OCI-LY7 (cell line): ENCODE results near the gene NCAM2. TPM values are rescaled to one million over a fixed set of nuclear protein-coding genes. Genes with fewer than 3 reads are reported as not detected.

Source experiments
- BruUV-seq: library from RNA; stranded (reverse); fragments of 400-500 nt; replicated peaks from 2 replicates; lab custom pipeline; 2021; lab: Mats Ljungman, UMichigan
- CTCF ChIA-PET: fragments of 300-600 bp; sonication (Branson Sonifier 250); formaldehyde crosslinking; loops from one replicate; lab custom pipeline; 2022; ENCODE audit warnings: antibody characterized with exemption; ENCODE audit not compliant: unreplicated experiment; lab: Charles Lee
- POLR2A ChIA-PET: fragments of 300-600 bp; sonication (Branson Sonifier 250); formaldehyde crosslinking; loops from one replicate; lab custom pipeline; 2022; ENCODE audit warnings: antibody characterized with exemption; lab: Charles Lee
- DNase-seq: peaks from one replicate; pipeline ENCODE4 v3.0.0-alpha.2; 2015; ENCODE audit warnings: low spot score
- H2AFZ ChIP-seq: fragments of 200-600 bp; sonication (generic), shearing (Covaris generic); 2 replicates; pipeline ENCODE4 v1.6.1; 2014; ENCODE audit warnings: mild to moderate bottlenecking, antibody characterized with exemption, low read length, moderate library complexity
- H3K27ac ChIP-seq: fragments of 200-600 bp; sonication (generic); 2 replicates; pipeline ENCODE4 v1.5.1; 2014; ENCODE audit warnings: mixed run types, low read depth, mild to moderate bottlenecking, moderate library complexity, low read length, inconsistent platforms; ENCODE audit not compliant: poor library complexity, severe bottlenecking
- H3K36me3 ChIP-seq: fragments of 200-600 bp; sonication (generic); 2 replicates; pipeline ENCODE4 v1.6.1; 2014; ENCODE audit warnings: mild to moderate bottlenecking, antibody characterized with exemption, low read length, moderate library complexity, mixed read lengths; ENCODE audit not compliant: insufficient read depth
- H3K4me1 ChIP-seq: fragments of 200-600 bp; sonication (generic); 2 replicates; pipeline ENCODE4 v1.5.1; 2014; ENCODE audit warnings: mild to moderate bottlenecking, low read length; ENCODE audit not compliant: insufficient read depth, poor library complexity, severe bottlenecking
- H3K4me2 ChIP-seq: fragments of 200-600 bp; sonication (generic); 2 replicates; pipeline ENCODE4 v1.6.1; 2014; ENCODE audit warnings: mild to moderate bottlenecking, low read length
- H3K4me3 ChIP-seq: fragments of 200-600 bp; sonication (generic); 2 replicates; pipeline ENCODE4 v1.5.1; 2014; ENCODE audit warnings: mild to moderate bottlenecking, low read depth, low read length; ENCODE audit not compliant: poor library complexity, severe bottlenecking
- H3K79me2 ChIP-seq: fragments of 200-600 bp; sonication (generic); 2 replicates; pipeline ENCODE4 v1.6.1; 2016; ENCODE audit warnings: low read depth, mild to moderate bottlenecking, low read length, moderate library complexity, mixed read lengths; ENCODE audit not compliant: insufficient read depth
- H3K9me2 ChIP-seq: fragments of 200-600 bp; sonication (generic); 2 replicates; pipeline ENCODE4 v1.6.1; 2016; ENCODE audit warnings: mild to moderate bottlenecking, low read length, mixed read lengths; ENCODE audit not compliant: insufficient read depth
- H3K9me3 ChIP-seq: fragments of 200-600 bp; sonication (generic); 2 replicates; pipeline ENCODE4 v1.6.1; 2014; ENCODE audit warnings: mild to moderate bottlenecking, mixed run types, low read length, mixed read lengths
- H4K20me1 ChIP-seq: fragments of 200-600 bp; sonication (generic); 2 replicates; pipeline ENCODE4 v1.6.1; 2014; ENCODE audit warnings: mild to moderate bottlenecking, antibody characterized with exemption, low read length, moderate library complexity, mixed read lengths; ENCODE audit not compliant: insufficient read depth
- CTCF ChIP-seq: fragments of 200-600 bp; sonication (generic); conservative IDR thresholded peaks from 2 replicates; pipeline ENCODE4 v1.5.1; 2014; ENCODE audit warnings: mild to moderate bottlenecking, antibody characterized with exemption, low read length, moderate library complexity, mixed read lengths
- EZH2phosphoT487 ChIP-seq: fragments of 200-600 bp; sonication (generic); IDR thresholded peaks from 2 replicates; pipeline ENCODE4 v1.6.1; 2018; ENCODE audit warnings: low read depth, borderline replicate concordance, mild to moderate bottlenecking, mixed run types, antibody characterized with exemption, low read length, moderate library complexity, mixed read lengths
- intact Hi-C: fragments of 100-400 bp; cut with micrococcal nuclease; formaldehyde crosslinking; loops from one replicate; pipeline ENCODE4 v1.10.0; 2022; ENCODE audit not compliant: unreplicated experiment
- total RNA-seq, 2 experiments: library from RNA; depleted of rRNA in 1 of 2; stranded (reverse); fragments of >200 nt in 1 of 2; shearing (Covaris generic) in 1 of 2; gene quantifications; 2 replicates each; pipeline ENCODE4 v1.2.3, GENCODE V29; 2014 to 2022

NCAM2 gene
- total RNA-seq, 2 experiments from 2014 or later: not detected

- Histone ChIP-seq H3K9me2 (no peaks in the 10 kb centered on the region), H3K79me2 (no peaks in the 10 kb centered on the region), H3K36me3 (no peaks in the 10 kb centered on the region), H3K4me3 (no peak overlapping the region), H3K27ac (no peak overlapping the region), H3K9me3 (peaks cover 23% of the 10 kb centered on the region), H3K4me2 (no peak overlapping the region), H4K20me1 (no peaks in the 10 kb centered on the region), H3K4me1 (no peaks in the 10 kb centered on the region), H2AFZ (no peak overlapping the region)
- CTCF ChIA-PET: no interaction called here
- POLR2A ChIA-PET: interaction anchor here (0.7 to 0.9 kb wide), 2 partner anchors 10 to 13 kb away, joined by 3 to 4 read pairs; no protein-coding TSS in a partner anchor
- intact Hi-C loops: no loop called here
- TF ChIP-seq CTCF (no peak), EZH2phosphoT487 (no peak)
- DNase-seq: no peak
- BruUV-seq: no TSS peak
These were observed 160.2 kb downstream of the NCAM2 start for GRCh38 chr21:21158376-21158918.

GRCh38 chr21:21159253-21159899 lies 161.2 kb downstream of the NCAM2 start:
- Histone ChIP-seq H3K4me2 (no peak overlapping the region), H2AFZ (no peak overlapping the region), H3K9me3 (peaks cover 18% of the 10 kb centered on the region), H4K20me1 (no peaks in the 10 kb centered on the region), H3K4me1 (no peaks in the 10 kb centered on the region), H3K27ac (no peak overlapping the region), H3K4me3 (no peak overlapping the region), H3K9me2 (no peaks in the 10 kb centered on the region), H3K79me2 (no peaks in the 10 kb centered on the region), H3K36me3 (no peaks in the 10 kb centered on the region)
- POLR2A ChIA-PET: interaction anchor here (0.6 to 1.0 kb wide), 4 partner anchors 9 to 1768 kb away, joined by 3 to 4 read pairs (median 4); no protein-coding TSS in a partner anchor
- TF ChIP-seq EZH2phosphoT487: no peak
- TF ChIP-seq CTCF: no peak
- CTCF ChIA-PET: no interaction called here
- intact Hi-C loops: no loop called here
- DNase-seq: no peak
- BruUV-seq: no TSS peak

DNA sequence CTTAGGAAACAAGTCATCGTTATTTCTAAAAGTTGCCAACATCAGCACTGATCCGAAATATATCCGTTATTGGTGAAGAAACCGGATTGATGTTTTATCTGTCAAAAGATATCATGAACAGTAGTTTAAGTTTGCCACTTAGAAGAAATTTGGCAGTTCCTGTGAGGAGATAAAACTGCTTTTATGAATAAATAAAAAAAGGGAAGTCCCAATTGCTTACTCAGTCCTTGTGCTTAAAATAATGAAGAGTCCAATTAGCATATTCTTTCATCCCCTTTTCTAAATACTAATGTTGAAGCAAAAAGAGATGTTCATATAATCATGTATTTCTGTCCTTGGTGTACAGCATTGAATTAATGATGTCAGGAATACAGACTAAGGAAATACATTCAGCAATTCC lies 164.6 kb downstream of the NCAM2 start:
- no peaks in the 10 kb centered on the region for H3K79me2 ChIP-seq
- no peaks in the 10 kb centered on the region for H3K9me2 ChIP-seq
- intact Hi-C loops: no loop called here
- TF ChIP-seq EZH2phosphoT487 (no peak), CTCF (no peak)
- H3K27ac ChIP-seq: no peak overlapping the region
- H2AFZ ChIP-seq: no peak overlapping the region
- no peaks in the 10 kb centered on the region for H4K20me1 ChIP-seq
- H3K4me2 ChIP-seq: no peak overlapping the region
- DNase-seq: no peak
- BruUV-seq: no TSS peak
- no peak overlapping the region for H3K4me3 ChIP-seq
- H3K9me3 ChIP-seq: peaks cover 4% of the 10 kb centered on the region; the same call in 1 of the 2 replicates
- ChIA-PET POLR2A (interaction anchor here (0.5 kb wide), 1 partner anchor 10 kb away, joined by 5 read pairs; no protein-coding TSS in a partner anchor), CTCF (no interaction called here)
- H3K36me3 ChIP-seq: no peaks in the 10 kb centered on the region
- H3K4me1 ChIP-seq: no peaks in the 10 kb centered on the region
